DMS114 treated with DMSO at 0.1 percent for 48 hours (cell line): ENCODE measurements around the gene CELA2B.
"Not testable (repeated sequence)": the region's sequence is repeated elsewhere in the genome, so short reads cannot be mapped to it uniquely, and the experiment has no call there.

Experiments used
- DNase-seq: peaks from one replicate; lab custom pipeline; 2025; ENCODE audit not compliant: unreplicated experiment; lab: John Stamatoyannopoulos, UW

CELA2B gene

DNA sequence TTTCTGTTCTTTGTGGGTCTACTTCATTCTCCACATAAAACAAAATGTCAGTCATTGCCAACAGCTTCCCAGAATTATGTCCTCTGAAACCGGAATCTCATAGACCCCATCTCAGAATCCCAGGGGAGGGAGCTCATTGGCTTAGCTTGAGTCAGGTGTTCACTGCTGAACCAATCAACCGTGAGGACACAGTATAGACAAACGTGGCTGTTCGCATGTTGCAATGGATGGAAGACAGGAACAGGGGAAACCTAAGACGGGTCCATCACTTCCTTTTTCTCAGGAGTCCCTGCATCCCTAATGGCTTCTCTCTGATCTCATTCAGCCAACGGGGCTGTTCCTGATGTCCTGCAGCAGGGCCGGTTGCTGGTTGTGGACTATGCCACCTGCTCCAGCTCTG lies 10.2 kb upstream of the CELA2B start:
- no peak for DNase-seq

DNA sequence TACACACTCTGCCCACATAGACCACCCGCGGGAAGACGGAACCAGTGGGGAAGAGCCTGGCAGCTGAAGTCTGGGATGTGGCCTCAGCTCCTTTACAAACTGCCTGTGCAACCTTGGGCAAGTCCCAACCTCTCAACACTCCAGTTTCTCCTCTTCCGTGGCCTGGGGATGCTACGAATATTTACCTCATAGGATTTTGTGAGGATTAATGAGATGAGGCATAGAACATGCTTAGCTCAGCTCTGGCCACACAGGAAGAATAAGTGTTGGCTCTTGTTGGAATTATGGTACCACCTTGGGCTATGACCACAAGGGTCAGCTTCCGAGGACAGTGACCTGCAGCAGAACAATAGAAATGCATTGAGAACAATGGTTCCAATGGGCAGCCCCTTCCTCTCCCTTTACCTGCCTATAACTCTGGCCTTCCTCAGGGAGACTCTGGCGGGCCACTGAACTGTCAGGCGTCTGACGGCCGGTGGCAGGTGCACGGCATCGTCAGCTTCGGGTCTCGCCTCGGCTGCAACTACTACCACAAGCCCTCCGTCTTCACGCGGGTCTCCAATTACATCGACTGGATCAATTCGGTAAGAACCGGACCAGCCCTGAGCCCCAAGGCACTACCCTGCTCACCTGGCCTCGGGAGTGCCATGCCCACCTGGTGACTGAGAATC lies 8.8 kb upstream of the CELA2B start:
- DNase-seq, result not testable (repeated sequence)

DNA sequence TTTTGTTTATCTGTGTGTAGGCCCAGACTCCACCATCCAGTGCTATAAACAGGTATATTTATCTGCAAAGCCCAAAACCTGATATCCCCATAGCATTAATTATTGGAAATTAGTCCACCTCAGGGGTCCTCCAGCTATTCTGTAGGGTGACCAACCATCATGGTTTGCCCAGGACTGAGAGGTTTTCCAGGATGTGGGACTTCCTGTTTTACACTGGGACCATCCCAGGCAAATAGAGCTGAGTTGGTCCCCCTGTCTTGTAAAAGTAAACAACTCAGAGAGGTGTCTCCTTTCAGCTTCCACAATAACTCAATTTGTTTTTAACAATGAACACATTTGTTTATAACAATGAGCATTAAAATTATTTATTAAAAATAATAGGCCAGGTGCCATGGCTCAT lies 7.8 kb upstream of the CELA2B start:
- no peak for DNase-seq

DNA sequence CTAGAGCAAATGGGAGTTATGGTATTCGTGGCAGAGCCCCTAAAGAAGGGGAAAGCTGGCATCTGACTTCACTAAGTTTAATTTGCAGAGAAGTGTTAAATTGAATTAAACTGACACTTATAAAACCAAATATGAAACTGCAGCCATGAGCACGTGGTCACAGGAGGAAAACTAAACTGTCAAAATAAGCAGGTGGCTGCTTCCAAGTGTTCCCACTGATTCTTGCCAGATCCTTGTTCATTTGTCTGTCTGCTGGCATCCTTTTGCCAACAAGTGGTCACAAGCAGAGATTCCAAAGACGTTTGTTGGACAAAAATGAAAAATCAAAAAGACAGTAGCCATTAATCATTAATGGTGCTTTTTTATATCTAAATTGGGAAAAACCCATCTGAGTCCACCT lies 6.5 kb upstream of the CELA2B start:
- DNase-seq, result no peak

DNA sequence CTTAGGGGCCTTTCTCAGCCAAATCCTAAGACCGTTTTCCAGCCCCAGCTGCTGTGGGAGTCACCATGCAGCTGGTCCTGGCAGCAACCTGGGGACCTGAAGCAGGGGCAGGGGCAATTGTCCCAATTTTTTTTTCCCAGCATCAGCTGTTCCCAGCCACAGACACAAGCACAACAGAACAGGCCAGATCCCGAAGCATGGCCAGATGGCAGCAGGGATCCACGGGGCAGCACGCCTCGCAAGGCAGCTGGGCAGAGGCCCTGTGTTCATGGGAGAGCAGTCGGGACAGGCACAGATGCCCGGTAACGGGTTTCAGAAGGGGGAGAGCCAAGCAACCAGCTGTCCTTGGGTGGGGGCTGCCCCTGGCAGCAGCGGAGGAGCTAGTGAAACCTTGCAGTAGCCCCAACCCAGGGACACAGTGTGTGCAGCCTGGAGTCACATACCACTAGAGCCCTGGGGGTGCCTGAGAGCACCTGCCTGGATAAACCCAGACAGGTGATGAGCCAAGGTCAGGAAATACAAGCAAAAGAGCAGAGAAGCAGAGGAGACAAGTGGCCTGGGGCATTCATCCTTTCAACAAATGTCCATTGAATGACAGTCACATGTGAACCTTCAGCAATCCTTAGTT lies 6.0 kb upstream of the CELA2B start:
- not testable (repeated sequence) for DNase-seq

DNA sequence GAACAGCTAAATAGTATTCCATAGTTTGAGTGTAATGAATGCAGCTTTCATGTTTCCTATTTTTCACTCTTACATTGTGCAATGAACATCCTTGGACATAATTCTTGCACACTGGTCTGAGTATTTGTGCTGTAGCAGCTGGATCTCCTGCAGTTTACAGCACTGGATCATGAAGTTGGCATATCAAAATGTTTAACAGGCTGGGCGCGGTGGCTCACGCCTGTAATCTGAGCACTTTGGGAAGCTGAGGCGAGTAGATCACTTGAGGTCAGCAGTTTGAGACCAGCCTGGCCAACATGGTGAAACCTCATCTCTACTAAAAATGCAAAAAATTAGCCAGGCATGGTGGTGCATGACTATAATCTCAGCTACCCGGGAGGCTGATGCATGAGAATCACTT lies 4.8 kb upstream of the CELA2B start:
- DNase-seq, result not testable (repeated sequence)

DNA sequence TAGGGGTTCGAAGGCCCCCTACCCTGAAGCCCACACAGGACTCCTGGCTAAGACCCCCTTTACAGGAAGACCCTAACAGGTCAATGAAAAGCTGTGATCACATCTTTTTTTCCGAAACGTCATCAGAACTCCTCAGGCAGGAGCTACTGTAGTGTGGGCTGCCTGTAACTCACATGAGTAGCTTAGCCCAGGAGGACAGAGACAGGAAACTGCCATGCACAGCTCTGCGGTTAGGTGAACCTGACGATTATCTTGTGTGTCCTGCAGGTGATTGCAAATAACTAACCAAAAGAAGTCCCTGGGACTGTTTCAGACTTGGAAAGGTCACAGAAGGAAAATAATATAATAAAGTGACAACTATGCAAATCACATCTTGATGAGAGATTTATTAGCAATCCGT lies 4.2 kb upstream of the CELA2B start:
- not testable (repeated sequence) for DNase-seq

DNA sequence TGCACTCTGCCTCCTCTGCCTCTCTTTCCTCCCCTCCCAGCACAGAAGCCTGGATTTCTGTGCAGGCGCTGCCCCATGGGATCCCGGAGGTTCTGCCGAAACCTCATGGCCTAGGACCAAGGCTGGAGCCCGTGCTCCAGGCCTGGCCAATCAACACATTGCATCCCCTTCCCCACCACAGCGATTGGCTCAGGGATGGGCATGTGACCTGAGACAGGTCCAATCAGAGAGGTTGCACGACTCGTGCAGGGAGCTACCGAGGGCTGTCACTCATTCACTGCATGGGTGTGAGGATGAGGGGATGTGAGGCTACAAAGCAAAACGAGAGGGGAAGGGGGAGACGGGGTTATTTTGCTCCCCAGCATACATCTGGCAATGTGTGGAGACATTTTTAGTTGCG lies 3.3 kb upstream of the CELA2B start:
- no peak for DNase-seq

DNA sequence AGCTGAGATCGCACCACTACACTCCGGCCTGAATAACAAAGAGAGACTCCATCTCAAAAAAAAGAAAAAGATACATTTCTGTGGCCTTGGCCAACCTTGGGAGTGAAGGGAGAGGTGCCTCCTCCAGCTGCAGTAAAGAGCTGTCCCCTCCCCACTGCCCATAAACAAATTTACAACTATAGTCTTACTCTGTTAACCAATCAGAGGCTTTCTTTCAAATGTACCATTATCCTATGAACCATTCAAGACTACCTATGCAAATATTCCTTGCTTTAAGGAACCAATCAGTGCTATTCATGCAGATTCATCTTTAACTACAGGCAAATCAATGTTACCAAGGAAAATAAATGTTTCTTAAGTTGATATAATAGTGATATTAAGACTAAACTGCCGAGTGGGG lies 1.0 kb downstream of the CELA2B start:
- no peak for DNase-seq

DNA sequence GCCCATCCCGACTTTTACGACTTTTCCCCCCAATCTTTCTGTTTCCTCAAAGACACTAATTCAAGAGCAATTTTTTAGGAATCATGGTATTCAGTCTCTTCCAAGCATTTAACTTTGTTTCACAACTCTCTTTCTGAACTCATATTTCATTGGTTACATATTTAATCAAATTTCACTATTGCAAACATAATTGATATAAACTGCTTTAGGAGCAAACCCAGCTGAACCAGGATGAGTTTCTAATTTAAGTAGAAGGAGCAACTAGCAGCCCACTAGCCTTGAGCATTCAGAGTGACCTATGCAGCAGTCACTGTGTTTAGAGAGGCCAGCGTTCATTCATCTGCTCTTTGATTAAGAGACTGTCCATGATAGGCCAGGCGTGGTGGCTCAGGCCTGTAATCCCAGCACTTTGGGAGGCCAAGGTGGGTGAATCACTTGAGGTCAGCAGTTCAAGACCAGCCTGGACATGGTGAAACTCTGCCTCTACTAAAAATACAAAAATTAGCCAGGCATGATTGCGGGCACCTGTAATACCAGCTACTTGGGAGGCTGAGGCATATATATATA lies 1.8 kb downstream of the CELA2B start:
- DNase-seq, result no peak

DNA sequence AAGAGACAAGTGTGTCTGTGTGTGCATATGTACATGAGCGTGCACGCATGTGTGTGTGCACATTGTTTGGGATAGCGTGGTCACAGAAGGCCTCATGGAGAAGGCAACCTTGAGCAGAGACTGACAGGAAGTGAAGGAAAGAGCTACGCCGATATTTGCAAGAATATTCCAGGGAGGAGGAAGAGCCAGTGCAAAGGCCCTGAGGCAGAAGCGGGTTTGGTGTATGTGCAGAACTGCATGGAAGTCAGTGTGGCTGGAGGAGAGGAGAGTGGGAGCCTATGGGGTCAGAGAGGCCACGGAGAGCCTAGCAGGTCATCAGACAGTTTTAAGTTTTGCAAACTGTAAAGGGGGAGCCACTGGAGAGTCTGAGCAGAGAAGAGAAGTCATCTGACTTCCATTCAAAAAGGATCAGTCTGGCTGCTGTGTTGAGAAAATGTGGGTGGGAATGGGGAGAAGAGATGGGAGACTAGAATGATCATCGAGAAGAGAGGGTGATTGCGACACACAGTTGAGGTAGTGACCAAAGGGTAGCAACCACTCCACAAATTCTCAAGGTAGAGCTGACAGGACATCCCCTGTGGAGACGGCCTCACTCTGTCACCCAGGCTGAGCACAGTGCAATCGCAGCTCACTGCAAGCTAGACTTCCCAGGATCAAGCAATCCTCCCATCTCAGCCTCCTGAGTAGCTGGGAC lies 3.9 kb downstream of the CELA2B start:
- DNase-seq, result no peak

DNA sequence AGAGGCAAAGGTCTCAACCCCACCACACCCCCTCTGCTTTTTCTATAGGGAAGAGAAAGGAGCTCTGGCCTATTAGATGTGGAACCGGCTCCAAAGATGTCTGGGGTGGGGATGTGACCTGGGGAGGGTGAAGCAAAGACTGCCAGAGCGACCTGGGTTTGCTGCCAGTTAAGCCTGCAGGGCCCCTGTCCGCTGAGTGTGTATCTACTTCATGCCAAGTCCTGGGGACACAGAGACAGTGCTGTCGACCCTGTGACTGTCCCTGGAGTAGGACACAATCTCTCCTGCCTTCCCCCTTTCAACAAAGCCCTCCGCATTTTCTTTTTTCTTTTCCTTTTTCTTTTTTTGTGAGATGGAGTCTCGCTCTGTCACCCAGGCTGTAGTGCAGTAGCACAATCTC lies 6.6 kb downstream of the CELA2B start:
- not testable (repeated sequence) for DNase-seq

DNA sequence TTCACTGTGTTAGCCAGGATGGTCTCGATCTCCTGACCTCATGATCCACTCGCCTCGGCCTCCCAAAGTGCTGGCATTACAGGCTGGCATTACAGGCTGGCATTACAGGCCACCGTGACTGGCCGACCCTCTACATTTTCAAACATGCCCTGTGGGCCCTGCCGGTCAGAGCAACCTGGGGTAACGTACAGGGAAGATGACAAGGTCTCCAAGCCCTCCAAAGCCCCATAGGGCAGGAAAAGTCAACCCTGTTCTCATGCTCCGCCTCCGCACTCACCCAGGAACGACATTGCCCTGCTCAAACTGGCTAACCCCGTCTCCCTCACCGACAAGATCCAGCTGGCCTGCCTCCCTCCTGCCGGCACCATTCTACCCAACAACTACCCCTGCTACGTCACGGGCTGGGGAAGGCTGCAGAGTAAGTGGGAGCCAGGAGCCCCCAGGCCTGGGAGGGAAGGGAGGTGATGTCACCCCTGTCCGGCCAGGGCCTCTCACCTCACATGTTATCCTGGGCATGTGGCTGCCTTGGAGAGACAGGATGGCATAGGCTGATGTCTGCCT lies 7.2 kb downstream of the CELA2B start:
- DNase-seq, result not testable (repeated sequence)

DNA sequence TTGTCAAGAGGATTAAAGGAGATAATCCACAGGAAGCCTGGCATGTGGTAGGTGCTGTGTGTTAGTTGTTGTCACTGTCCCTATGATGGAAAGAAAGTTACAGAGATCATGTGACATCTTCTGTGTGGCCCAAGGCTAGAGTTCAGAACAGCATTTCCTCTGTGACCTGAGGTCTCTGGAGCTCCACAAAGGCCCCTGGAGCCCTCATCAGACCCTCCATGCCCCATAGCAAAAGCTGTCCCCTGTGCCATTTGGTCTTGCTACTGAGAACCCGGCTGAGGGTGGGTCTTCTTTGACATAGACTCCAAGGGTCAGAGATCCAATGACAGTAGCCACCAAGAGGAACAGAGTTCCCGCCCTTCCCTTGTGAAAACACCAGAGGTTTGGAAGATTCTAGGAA lies 8.1 kb downstream of the CELA2B start:
- no peak for DNase-seq

DNA sequence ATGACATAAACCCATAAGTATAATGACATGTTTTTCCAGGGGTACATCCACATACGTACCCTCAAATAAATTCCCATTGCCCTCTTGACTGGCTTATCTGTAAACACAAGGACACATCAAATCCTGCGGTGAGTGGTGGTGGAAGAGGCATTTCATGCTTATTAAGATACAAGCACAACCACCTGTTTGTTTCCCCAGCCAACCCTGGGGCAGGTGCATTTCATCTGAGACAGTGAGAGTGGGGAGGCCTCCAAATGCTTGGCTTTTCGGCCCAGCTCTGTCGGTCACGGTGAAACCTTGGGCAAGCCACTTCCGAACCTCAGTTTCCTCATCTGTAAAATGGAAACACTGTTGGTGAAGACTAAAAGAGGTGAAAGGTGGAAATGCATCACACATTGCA lies 8.5 kb downstream of the CELA2B start:
- DNase-seq, result not testable (repeated sequence)

DNA sequence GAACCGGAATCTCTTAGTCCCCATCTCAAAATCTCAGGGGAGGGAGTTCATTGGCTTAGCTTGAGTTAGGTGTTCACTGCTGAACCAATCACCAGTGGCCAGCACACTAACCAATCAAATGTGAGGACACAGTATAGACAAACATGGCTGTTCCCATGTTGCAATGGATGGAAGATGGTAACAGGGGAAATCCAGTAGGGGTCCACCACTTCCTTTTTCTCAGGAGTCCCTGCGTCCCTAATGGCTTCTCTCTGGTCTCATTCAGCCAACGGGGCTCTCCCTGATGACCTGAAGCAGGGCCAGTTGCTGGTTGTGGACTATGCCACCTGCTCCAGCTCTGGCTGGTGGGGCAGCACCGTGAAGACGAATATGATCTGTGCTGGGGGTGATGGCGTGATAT lies 9.7 kb downstream of the CELA2B start:
- no peak for DNase-seq

DNA sequence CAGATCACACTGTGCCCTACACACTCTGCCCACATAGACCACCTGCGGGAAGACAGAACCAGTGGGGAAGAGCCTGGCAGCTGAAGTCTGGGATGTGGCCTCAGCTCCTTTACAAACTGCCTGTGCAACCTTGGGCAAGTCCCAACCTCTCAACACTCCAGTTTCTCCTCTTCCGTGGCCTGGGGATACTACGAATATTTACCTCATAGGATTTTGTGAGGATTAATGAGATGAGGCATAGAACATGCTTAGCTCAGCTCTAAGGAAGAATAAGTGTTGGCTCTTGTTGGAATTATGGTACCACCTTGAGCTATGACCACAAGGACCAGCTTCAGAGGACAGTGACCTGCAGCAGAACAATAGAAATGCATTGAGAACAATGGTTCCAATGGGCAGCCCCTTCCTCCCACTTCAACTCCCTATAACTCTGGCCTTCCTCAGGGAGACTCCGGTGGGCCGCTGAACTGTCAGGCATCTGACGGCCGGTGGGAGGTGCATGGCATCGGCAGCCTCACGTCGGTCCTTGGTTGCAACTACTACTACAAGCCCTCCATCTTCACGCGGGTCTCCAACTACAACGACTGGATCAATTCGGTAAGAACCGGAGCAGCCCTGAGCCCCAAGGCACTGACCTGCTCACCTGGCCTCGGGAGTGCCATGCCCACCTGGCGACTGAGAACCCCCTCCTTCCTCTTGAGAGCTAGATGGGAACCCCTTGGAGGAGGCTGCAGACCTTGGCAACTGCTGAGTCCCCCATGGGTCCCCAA lies 11.1 kb downstream of the CELA2B start:
- DNase-seq, result not testable (repeated sequence)

DNA sequence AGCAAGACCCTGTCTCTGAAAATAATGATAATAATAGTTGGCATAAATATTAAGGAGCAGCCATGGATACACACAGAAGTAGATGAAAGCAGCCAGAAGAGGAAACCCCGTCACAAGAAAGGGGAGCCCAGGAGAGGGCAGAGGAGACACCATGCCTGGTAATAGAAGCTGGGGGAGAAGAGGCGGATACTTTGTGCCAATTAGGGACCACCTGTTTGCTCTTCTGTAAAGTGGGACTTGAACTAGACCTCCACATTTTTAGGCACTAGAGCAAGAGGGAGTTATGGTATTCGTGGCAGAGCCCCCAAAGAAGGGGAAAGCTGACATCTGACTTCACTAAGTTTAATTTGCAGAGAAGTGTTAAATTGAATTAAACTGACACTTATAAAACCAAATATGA lies 12.5 kb downstream of the CELA2B start:
- DNase-seq, result no peak

DNA sequence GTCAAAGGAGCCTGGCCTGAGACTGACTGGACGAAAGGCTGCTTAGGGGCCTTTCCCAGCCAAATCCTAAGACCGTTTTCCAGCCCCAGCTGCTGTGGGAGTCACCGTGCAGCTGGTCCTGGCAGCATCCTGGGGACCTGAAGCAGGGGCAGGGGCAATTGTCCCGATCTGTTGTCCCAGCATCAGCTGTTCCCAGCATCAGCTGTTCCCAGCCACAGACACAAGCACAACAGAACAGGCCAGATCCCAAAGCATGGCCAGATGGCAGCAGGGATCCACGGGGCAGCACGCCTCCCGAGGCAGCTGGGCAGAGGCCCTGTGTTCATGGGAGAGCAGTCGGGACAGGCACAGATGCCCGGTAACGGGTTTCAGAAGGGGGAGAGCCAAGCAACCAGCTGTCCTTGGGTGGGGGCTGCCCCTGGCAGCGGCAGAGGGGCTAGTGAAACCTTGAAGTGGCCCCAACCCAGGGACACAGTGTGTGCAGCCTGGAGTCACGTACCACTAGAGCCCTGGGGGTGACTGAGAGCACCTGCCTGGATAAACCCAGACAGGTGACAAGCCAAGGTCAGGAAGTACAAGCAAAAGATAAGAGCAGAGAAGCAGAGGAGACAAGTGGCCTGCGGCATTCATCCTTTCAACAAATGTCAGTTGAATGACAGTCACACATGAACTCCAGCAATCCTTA lies 13.3 kb downstream of the CELA2B start:
- no peak for DNase-seq

DNA sequence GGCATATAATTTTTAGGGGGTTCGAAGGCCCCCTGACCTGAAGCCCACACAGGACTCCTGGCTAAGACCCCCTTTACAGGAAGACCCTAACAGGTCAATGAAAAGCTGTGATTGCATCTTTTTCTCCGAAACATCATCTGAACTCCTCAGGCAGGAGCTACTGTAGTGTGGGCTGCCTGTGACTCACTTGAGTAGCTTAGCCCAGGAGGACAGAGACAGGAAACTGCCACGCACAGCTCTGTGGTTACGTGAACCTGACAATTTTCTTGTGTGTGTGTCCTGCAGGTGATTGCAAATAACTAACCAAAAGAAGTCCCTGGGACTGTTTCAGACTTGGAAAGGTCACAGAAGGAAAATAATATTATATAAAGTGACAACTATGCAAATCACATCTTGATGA lies 15.1 kb downstream of the CELA2B start:
- not testable (repeated sequence) for DNase-seq
